UCSD-AML1 (cell line): ENCODE results near the gene TBC1D9.

ENCODE experiments used
- DNase-seq: peaks from one replicate; lab custom pipeline; 2025; ENCODE audit not compliant: unreplicated experiment; lab: John Stamatoyannopoulos, UW

Gene TBC1D9

GRCh38 chr4:140695483-140695882 is 60.7 kb downstream of the TBC1D9 start:
- DNase-seq, result no peak

GRCh38 chr4:140693562-140693961 is 62.6 kb downstream of the TBC1D9 start:
- no peak for DNase-seq

- DNase-seq, result no peak
These were observed 64.8 kb downstream of the TBC1D9 start for GRCh38 chr4:140691369-140691768.

- DNase-seq, result no peak
These were observed 66.1 kb downstream of the TBC1D9 start for GRCh38 chr4:140690093-140690492.

- no peak for DNase-seq
These were observed 66.6 kb downstream of the TBC1D9 start for GRCh38 chr4:140689623-140690022.

GRCh38 chr4:140688711-140689598 is 67.2 kb downstream of the TBC1D9 start:
- no peak for DNase-seq

GRCh38 chr4:140686796-140687195 is 69.4 kb downstream of the TBC1D9 start:
- no peak for DNase-seq

- DNase-seq, result no peak
These were observed 71.9 kb downstream of the TBC1D9 start for GRCh38 chr4:140684314-140684713.

GRCh38 chr4:140681201-140681600 is 75.0 kb downstream of the TBC1D9 start:
- DNase-seq, result no peak

- DNase-seq, result no peak
These were observed 75.5 kb downstream of the TBC1D9 start for GRCh38 chr4:140680686-140681085.

GRCh38 chr4:140679576-140679975 is 76.6 kb downstream of the TBC1D9 start:
- DNase-seq, result no peak

- no peak for DNase-seq
These were observed 80.5 kb downstream of the TBC1D9 start for GRCh38 chr4:140675599-140676231.

GRCh38 chr4:140673729-140674128 is 82.5 kb downstream of the TBC1D9 start:
- DNase-seq, result no peak

- DNase-seq, result no peak
These were observed 83.8 kb downstream of the TBC1D9 start for GRCh38 chr4:140672416-140672815.

GRCh38 chr4:140668111-140668510 is 88.1 kb downstream of the TBC1D9 start:
- no peak for DNase-seq

- no peak for DNase-seq
These were observed 89.1 kb downstream of the TBC1D9 start for GRCh38 chr4:140666889-140667614.

- DNase-seq, result no peak
These were observed 93.9 kb downstream of the TBC1D9 start for GRCh38 chr4:140662082-140662869.

GRCh38 chr4:140661550-140661949 is 94.6 kb downstream of the TBC1D9 start:
- DNase-seq, result no peak

GRCh38 chr4:140659943-140660700 is 96.1 kb downstream of the TBC1D9 start:
- no peak for DNase-seq

- DNase-seq, result no peak
These were observed 101.7 kb downstream of the TBC1D9 start for GRCh38 chr4:140654495-140654814.
